Ishikawa (cell line): ENCODE data around the gene SEMA6A.

Experiments used
- RAD21 ChIP-seq: IDR thresholded peaks from 2 replicates; pipeline ENCODE4 v1.6.1; 2012; ENCODE audit warnings: low read depth
- REST ChIP-seq: IDR thresholded peaks from 2 replicates; pipeline ENCODE4 v1.6.1; 2012; ENCODE audit warnings: low read depth, mild to moderate bottlenecking

GRCh38 chr5:116577064-116577788, 2.6 kb upstream of the SEMA6A start:
- TF ChIP-seq RAD21, result no peak
- TF ChIP-seq REST, result no peak
